Measurements from ENCODE around the gene MMP7.
"Not testable (repeated sequence)": the region's sequence is repeated elsewhere in the genome, so short reads cannot be mapped to it uniquely, and the experiment has no call there.

The MMP7 gene

DNA sequence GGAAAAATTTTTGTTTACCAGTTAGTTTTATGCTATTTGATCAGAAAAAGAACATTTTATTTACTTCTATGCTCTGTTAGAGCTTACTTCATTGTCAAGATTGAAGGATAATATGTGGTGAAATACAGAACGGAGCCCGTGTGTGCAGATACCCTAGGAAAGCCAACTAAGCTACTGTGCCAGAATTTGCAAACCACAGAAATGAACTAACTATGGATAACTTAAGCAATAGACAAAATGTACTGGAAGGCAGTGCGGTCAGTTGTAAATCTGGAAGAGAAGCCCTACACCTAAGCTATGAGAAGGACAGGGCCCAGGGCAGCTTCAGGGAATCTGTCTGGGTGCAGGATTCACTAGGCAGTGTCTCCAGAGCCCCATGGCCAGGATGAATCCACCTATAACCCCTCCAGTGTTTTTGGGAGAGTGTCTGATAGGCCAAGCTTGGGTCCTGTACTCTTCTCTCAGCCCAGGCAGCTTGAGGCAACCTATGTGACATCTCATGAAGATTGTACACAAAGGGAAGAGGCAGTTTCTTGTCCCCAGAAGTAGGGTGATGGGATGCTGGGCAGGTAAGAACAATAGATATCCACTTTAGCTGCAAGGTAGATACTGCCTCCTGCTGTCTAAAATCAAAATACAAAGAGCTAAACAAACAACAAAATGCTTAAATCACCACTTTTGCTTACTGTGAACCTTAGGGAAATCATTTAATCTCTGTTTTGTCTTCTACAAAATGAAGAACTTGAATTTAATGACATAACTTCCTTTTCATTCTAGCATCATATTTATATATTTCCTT lies 12.1 kb downstream of the MMP7 start:
- no peak overlapping the region for H3K27ac ChIP-seq (ENCODE audit: low read depth, low read length)
- no peaks in the 10 kb centered on the region for H3K9me3 ChIP-seq (ENCODE audit: control insufficient read depth, insufficient read depth, low read length)
- H3K27me3 ChIP-seq (ENCODE audit: control insufficient read depth, insufficient read depth, low read length) = no peaks in the 10 kb centered on the region
- H3K36me3 ChIP-seq (ENCODE audit: control insufficient read depth, insufficient read depth, low read length) = no peaks in the 10 kb centered on the region
- H3K9ac ChIP-seq (ENCODE audit: low read depth, low read length) = no peak overlapping the region
- no peak overlapping the region for H3K4me3 ChIP-seq (ENCODE audit: low read depth, low read length)
- H3K4me1 ChIP-seq (ENCODE audit: control insufficient read depth, insufficient read depth, low read length) = no peaks in the 10 kb centered on the region

DNA sequence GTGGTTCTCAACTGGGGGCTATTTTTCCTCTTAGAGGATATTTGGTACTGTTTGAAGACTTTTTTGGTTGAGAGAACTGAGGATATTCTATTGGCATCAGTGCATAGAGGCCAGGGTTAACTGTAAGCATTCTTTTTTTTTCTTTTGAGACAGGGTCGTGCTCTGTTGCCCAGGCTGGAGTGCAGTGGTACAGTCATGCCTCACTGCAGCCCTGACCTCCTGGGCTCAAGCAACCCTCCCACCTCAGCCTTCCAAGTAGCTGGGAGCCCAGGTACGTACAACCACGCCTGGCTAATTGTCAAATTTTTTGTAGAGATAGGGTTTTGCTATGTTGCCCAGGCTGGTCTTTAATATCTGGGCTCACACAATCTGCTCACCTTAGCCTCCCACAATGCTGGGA lies 12.9 kb downstream of the MMP7 start:
- Histone ChIP-seq H3K27ac (ENCODE audit: low read depth, low read length) (no peak overlapping the region), H3K9me3 (ENCODE audit: control insufficient read depth, insufficient read depth, low read length) (no peaks in the 10 kb centered on the region), H3K36me3 (ENCODE audit: control insufficient read depth, insufficient read depth, low read length) (no peaks in the 10 kb centered on the region), H3K4me1 (ENCODE audit: control insufficient read depth, insufficient read depth, low read length) (no peaks in the 10 kb centered on the region), H3K27me3 (ENCODE audit: control insufficient read depth, insufficient read depth, low read length) (no peaks in the 10 kb centered on the region), H3K4me3 (ENCODE audit: low read depth, low read length) (no peak overlapping the region), H3K9ac (ENCODE audit: low read depth, low read length) (no peak overlapping the region)

- no peaks in the 10 kb centered on the region for H3K4me1 ChIP-seq (ENCODE audit: control insufficient read depth, insufficient read depth, low read length)
- no peaks in the 10 kb centered on the region for H3K36me3 ChIP-seq (ENCODE audit: control insufficient read depth, insufficient read depth, low read length)
- no peak overlapping the region for H3K4me3 ChIP-seq (ENCODE audit: low read depth, low read length)
- H3K9ac ChIP-seq (ENCODE audit: low read depth, low read length) = no peak overlapping the region
- H3K27me3 ChIP-seq (ENCODE audit: control insufficient read depth, insufficient read depth, low read length) = no peaks in the 10 kb centered on the region
- no peaks in the 10 kb centered on the region for H3K9me3 ChIP-seq (ENCODE audit: control insufficient read depth, insufficient read depth, low read length)
- no peak overlapping the region for H3K27ac ChIP-seq (ENCODE audit: low read depth, low read length)
Measured at GRCh38 chr11:102516179-102516578, 14.4 kb downstream of the MMP7 start.

DNA sequence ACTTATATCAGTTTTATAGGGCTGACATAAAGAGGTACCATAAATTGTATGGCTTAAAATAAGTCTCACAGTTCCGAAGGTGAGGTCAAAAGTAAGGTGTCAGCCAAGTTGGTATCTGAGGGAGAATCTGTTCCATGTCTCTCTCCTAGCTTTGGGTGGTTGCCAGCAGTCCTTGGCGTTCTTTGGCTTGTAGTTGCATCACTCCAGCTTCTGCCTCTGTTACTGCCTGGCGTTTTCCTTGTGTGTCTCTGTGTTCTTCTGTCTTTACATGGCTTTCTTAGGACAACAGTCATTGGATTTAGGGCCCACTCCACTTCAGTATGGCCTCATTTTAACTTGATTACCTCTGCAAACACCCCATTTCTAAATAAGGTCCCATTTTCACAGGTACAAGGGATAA lies 16.7 kb downstream of the MMP7 start:
- Histone ChIP-seq H3K4me1 (ENCODE audit: control insufficient read depth, insufficient read depth, low read length) (no peaks in the 10 kb centered on the region), H3K9me3 (ENCODE audit: control insufficient read depth, insufficient read depth, low read length) (no peaks in the 10 kb centered on the region), H3K27me3 (ENCODE audit: control insufficient read depth, insufficient read depth, low read length) (no peaks in the 10 kb centered on the region), H3K9ac (ENCODE audit: low read depth, low read length) (no peak overlapping the region), H3K27ac (ENCODE audit: low read depth, low read length) (no peak overlapping the region), H3K4me3 (ENCODE audit: low read depth, low read length) (no peak overlapping the region), H3K36me3 (ENCODE audit: control insufficient read depth, insufficient read depth, low read length) (no peaks in the 10 kb centered on the region)

DNA sequence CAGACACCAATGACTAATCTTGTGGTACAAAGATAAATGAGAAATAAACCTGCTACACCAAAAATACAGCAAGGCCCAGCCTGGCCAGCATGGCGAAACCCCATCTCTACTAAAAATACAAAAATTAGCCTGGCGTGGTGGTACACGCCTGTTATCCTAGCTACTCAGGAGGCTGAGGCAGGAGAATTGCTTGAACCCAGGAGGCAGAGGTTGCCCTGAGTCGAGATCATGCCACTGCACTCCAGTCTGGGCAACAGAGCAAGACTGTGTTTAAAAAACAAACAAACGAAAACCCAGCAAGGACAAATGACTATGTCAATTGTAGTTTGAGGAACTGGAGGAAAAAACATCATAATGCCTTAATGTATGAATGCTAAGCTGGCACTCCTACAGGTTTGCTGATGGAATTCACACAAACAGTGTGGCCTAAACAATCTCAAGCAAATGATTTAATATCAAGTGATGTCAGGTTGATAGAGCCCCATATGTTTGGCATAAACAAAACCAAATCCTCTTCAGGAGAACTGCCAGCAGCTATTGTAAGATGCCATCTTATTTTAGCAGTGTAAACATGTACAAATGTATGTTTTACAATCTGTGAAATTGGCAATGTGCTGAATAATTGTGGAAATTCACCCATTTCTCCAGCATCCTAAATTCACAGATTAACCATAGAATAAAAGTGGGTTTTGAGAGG lies 20.0 kb downstream of the MMP7 start:
- Histone ChIP-seq H3K27me3 (ENCODE audit: control insufficient read depth, insufficient read depth, low read length) (no peaks in the 10 kb centered on the region), H3K9ac (ENCODE audit: low read depth, low read length) (no peak overlapping the region), H3K4me3 (ENCODE audit: low read depth, low read length) (no peak overlapping the region), H3K4me1 (ENCODE audit: control insufficient read depth, insufficient read depth, low read length) (no peaks in the 10 kb centered on the region), H3K9me3 (ENCODE audit: control insufficient read depth, insufficient read depth, low read length) (no peaks in the 10 kb centered on the region), H3K27ac (ENCODE audit: low read depth, low read length) (no peak overlapping the region), H3K36me3 (ENCODE audit: control insufficient read depth, insufficient read depth, low read length) (no peaks in the 10 kb centered on the region)

DNA sequence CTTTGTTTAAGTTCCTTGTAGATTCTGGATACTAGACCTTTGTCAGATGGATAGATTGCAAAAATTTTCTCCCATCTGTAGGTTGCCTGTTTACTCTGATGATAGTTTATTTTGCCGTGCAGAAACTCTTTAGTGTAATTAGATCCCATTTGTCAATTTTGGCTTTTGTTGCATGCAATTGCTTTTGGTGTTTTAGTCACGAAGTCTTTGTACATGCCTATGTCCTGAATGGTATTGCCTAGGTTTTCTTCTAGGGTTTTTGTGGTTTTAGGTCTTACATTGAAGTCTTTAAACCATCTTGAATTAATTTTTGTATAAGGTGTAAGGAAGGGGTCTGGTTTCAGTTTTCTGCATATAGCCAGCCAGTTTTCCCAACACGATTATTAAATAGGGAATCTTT lies 27.7 kb downstream of the MMP7 start:
- not testable (repeated sequence) for H3K9me3 ChIP-seq (ENCODE audit: control insufficient read depth, insufficient read depth, low read length); H3K36me3 ChIP-seq (ENCODE audit: control insufficient read depth, insufficient read depth, low read length); H3K27me3 ChIP-seq (ENCODE audit: control insufficient read depth, insufficient read depth, low read length); H3K9ac ChIP-seq (ENCODE audit: low read depth, low read length); H3K4me1 ChIP-seq (ENCODE audit: control insufficient read depth, insufficient read depth, low read length); H3K4me3 ChIP-seq (ENCODE audit: low read depth, low read length); H3K27ac ChIP-seq (ENCODE audit: low read depth, low read length)

- H3K9me3 ChIP-seq (ENCODE audit: control insufficient read depth, insufficient read depth, low read length) = no peaks in the 10 kb centered on the region
- no peaks in the 10 kb centered on the region for H3K27me3 ChIP-seq (ENCODE audit: control insufficient read depth, insufficient read depth, low read length)
- no peak overlapping the region for H3K27ac ChIP-seq (ENCODE audit: low read depth, low read length)
- H3K9ac ChIP-seq (ENCODE audit: low read depth, low read length) = no peak overlapping the region
- no peak overlapping the region for H3K4me3 ChIP-seq (ENCODE audit: low read depth, low read length)
- no peaks in the 10 kb centered on the region for H3K36me3 ChIP-seq (ENCODE audit: control insufficient read depth, insufficient read depth, low read length)
- H3K4me1 ChIP-seq (ENCODE audit: control insufficient read depth, insufficient read depth, low read length) = 0 out of 2 replicates have a peak, but pooled peaks cover 2% of the 10 kb centered on the region
Measured at GRCh38 chr11:102500829-102501228, 29.7 kb downstream of the MMP7 start.

DNA sequence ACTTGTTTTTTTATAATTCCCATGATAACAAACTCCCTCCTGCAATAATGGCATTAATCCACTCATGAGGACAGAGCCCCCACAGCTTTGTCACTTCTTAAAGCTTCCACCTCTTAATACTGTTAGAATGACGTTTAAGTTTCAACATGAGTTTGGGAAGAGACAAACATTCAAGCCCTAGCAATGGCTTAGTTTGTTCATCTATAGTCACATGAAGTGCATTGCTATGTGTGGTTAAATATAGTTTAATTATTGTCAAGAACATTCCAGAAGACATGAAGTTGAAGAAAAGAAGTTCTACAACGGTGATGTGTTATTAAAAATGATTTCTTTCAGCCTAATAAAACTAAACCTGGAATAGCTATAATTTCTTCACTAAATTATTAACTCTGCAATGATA lies 30.6 kb downstream of the MMP7 start:
- Histone ChIP-seq H3K4me1 (ENCODE audit: control insufficient read depth, insufficient read depth, low read length) (0 out of 2 replicates have a peak, but pooled peaks cover 5% of the 10 kb centered on the region), H3K27ac (ENCODE audit: low read depth, low read length) (no peak overlapping the region), H3K27me3 (ENCODE audit: control insufficient read depth, insufficient read depth, low read length) (no peaks in the 10 kb centered on the region), H3K9ac (ENCODE audit: low read depth, low read length) (no peak overlapping the region), H3K4me3 (ENCODE audit: low read depth, low read length) (no peak overlapping the region), H3K36me3 (ENCODE audit: control insufficient read depth, insufficient read depth, low read length) (no peaks in the 10 kb centered on the region), H3K9me3 (ENCODE audit: control insufficient read depth, insufficient read depth, low read length) (no peaks in the 10 kb centered on the region)

- Histone ChIP-seq H3K27me3 (ENCODE audit: control insufficient read depth, insufficient read depth, low read length) (no peaks in the 10 kb centered on the region), H3K36me3 (ENCODE audit: control insufficient read depth, insufficient read depth, low read length) (no peaks in the 10 kb centered on the region), H3K4me1 (ENCODE audit: control insufficient read depth, insufficient read depth, low read length) (0 out of 2 replicates have a peak, but pooled peaks cover 5% of the 10 kb centered on the region), H3K27ac (ENCODE audit: low read depth, low read length) (no peak overlapping the region), H3K9ac (ENCODE audit: low read depth, low read length) (no peak overlapping the region), H3K9me3 (ENCODE audit: control insufficient read depth, insufficient read depth, low read length) (no peaks in the 10 kb centered on the region), H3K4me3 (ENCODE audit: low read depth, low read length) (no peak overlapping the region)
Measured at GRCh38 chr11:102499151-102499550, 31.4 kb downstream of the MMP7 start.

GRCh38 chr11:102497061-102497460 lies 33.5 kb downstream of the MMP7 start:
- Histone ChIP-seq H3K27me3 (ENCODE audit: control insufficient read depth, insufficient read depth, low read length) (no peaks in the 10 kb centered on the region), H3K36me3 (ENCODE audit: control insufficient read depth, insufficient read depth, low read length) (no peaks in the 10 kb centered on the region), H3K9me3 (ENCODE audit: control insufficient read depth, insufficient read depth, low read length) (no peaks in the 10 kb centered on the region), H3K4me3 (ENCODE audit: low read depth, low read length) (no peak overlapping the region), H3K4me1 (ENCODE audit: control insufficient read depth, insufficient read depth, low read length) (0 out of 2 replicates have a peak, but pooled peaks cover 5% of the 10 kb centered on the region), H3K9ac (ENCODE audit: low read depth, low read length) (no peak overlapping the region), H3K27ac (ENCODE audit: low read depth, low read length) (no peak overlapping the region)

Measured in HUES48 (cell line).